BLaER1 treated with 17β-estradiol and CSF1 and Interleukin-3, amounts not matched to agents 10 nM and 100 nM (cell line): ENCODE data around the gene PKDCC.
"Not testable (repeated sequence)": the region's sequence is repeated elsewhere in the genome, so short reads cannot be mapped to it uniquely, and the experiment has no call there.

ENCODE experiments used
- H3K27ac ChIP-seq, 11 experiments: shearing (Covaris generic); formaldehyde crosslinking; 2 replicates each; pipeline ENCODE4 v1.8.1; 2022
- H3K27me3 ChIP-seq, 11 experiments: shearing (Covaris generic); formaldehyde crosslinking; 2 replicates each; pipeline ENCODE4 v1.8.1; 2022
- H3K36me3 ChIP-seq, 11 experiments: shearing (Covaris generic); formaldehyde crosslinking; 2 replicates each; pipeline ENCODE4 v1.8.1; 2022
- H3K4me1 ChIP-seq, 10 experiments: shearing (Covaris generic); formaldehyde crosslinking; 2 replicates each; pipeline ENCODE4 v1.8.1; 2022
- H3K4me2 ChIP-seq, 11 experiments: shearing (Covaris generic); formaldehyde crosslinking; 2 replicates each; pipeline ENCODE4 v1.8.1; 2022
- H3K4me3 ChIP-seq, 10 experiments: shearing (Covaris generic); formaldehyde crosslinking; 2 replicates each; pipeline ENCODE4 v1.8.1; 2022
- H3K9ac ChIP-seq, 11 experiments: shearing (Covaris generic); formaldehyde crosslinking; 2 replicates each; pipeline ENCODE4 v1.8.1; 2022
- H3K9me3 ChIP-seq, 11 experiments: shearing (Covaris generic); formaldehyde crosslinking; replicated peaks in 1 of 11; 2 replicates each; pipeline ENCODE4 v1.8.1; 2022
- H4K20me1 ChIP-seq, 11 experiments: shearing (Covaris generic); formaldehyde crosslinking; 2 replicates each; pipeline ENCODE4 v1.8.1; 2022
- Cebpa-rat ChIP-seq, 11 experiments: shearing (Covaris generic); IDR thresholded peaks; 2 replicates each; pipeline ENCODE4 v1.8.1; 2022

The PKDCC gene

DNA sequence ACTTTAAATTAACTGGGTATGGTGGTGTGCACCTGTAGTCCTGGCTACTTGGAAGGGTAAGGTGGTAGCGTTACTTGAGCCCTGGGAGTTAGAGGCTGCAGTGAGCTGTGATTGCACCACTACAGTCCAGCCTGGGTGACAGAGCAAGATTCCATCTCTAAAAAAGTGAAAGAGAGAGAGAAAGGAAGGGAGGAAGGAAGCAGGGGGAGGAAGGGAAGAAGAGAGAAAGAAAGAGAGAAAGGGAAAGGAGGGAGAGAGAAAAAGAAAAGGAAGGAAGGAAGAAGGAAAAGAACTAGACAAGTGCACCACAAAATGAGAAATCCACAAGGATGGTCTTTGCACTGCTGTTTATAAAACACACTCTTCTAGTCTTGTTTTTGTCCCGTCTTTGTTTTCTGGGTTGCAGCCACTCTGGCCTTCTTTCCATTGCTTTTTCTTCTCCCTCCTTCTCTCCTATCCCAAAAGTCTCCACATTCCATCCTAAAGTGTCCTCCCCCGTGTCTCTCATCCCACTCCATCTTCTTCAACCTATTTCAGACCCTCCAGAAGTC is 32.0 kb downstream of the PKDCC start:
- no peak overlapping the region for H3K4me2 ChIP-seq

DNA sequence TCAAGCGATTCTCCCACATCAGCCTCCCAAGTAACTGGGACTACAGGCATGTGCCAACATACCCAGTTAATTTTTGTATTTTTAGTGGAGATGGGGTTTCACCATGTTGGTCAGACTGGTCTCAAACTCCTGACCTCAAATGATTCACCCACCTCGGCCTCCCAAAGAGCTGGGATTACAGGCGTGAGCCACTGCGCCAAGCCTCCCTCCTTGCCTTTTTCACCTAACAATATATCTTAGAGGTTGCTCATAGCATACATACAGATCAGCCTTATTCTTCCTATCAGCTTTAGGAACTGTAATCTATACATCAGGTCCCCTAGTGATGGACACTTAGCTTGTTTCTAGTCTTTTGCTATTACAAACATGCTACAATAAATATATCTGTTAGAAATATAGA is 33.3 kb downstream of the PKDCC start:
- H3K36me3 ChIP-seq, H3K27ac ChIP-seq, H3K9ac ChIP-seq, H3K9me3 ChIP-seq, H3K4me2 ChIP-seq, H3K4me3 ChIP-seq, H3K27me3 ChIP-seq, H4K20me1 ChIP-seq: not testable (repeated sequence)
- H3K4me1 ChIP-seq = peaks cover 0 to 24% (median 20%) of the 10 kb centered on the region in 10 experiments; a peak in 16 of 20 replicates

More for the DNA sequence above, 32.0 kb downstream of the PKDCC start:
- Histone ChIP-seq H3K9me3 (peaks cover 0 to 6% (median 0%) of the 10 kb centered on the region in 11 experiments; a peak in 3 of 22 replicates), H3K9ac (no peak overlapping the region), H3K4me3 (no peak overlapping the region), H3K36me3 (no peaks in the 10 kb centered on the region), H3K27me3 (no peaks in the 10 kb centered on the region), H3K4me1 (peaks cover under 1 to 37% (median 29%) of the 10 kb centered on the region in 10 experiments; a peak in 17 of 20 replicates), H3K27ac (no peak overlapping the region), H4K20me1 (no peaks in the 10 kb centered on the region)
- TF ChIP-seq Cebpa-rat (IDR thresholded peaks at IDR 0.05) = no peak

GRCh38 chr2:42082016-42082415 is 34.2 kb downstream of the PKDCC start:
- H4K20me1 ChIP-seq = no peaks in the 10 kb centered on the region
- H3K27me3 ChIP-seq = no peaks in the 10 kb centered on the region

GRCh38 chr2:42084231-42084671 is 36.4 kb downstream of the PKDCC start:
- Histone ChIP-seq H3K4me2 (peak overlapping the region in 4 of 11 experiments; percentile 14 to 45 (median 29); a peak in 3 of 22 replicates), H3K27me3 (no peaks in the 10 kb centered on the region), H3K9ac (no peak overlapping the region), H3K4me3 (no peak overlapping the region), H3K9me3 (no peaks in the 10 kb centered on the region), H3K36me3 (no peaks in the 10 kb centered on the region), H3K27ac (no peak overlapping the region), H4K20me1 (no peaks in the 10 kb centered on the region), H3K4me1 (peaks cover 0 to 7% (median 2%) of the 10 kb centered on the region in 10 experiments; a peak in 3 of 20 replicates)
- TF ChIP-seq Cebpa-rat (IDR thresholded peaks at IDR 0.05) = no peak

More at GRCh38 chr2:42082016-42082415, 34.2 kb downstream of the PKDCC start:
- H3K4me2 ChIP-seq = no peak overlapping the region
- H3K9ac ChIP-seq = no peak overlapping the region
- H3K4me1 ChIP-seq = peaks cover 0 to 15% (median 11%) of the 10 kb centered on the region in 10 experiments; a peak in 16 of 20 replicates
- H3K9me3 ChIP-seq = no peaks in the 10 kb centered on the region
- no peaks in the 10 kb centered on the region for H3K36me3 ChIP-seq
- no peak overlapping the region for H3K27ac ChIP-seq
- TF ChIP-seq Cebpa-rat (IDR thresholded peaks at IDR 0.05) = no peak
- H3K4me3 ChIP-seq = no peak overlapping the region

DNA sequence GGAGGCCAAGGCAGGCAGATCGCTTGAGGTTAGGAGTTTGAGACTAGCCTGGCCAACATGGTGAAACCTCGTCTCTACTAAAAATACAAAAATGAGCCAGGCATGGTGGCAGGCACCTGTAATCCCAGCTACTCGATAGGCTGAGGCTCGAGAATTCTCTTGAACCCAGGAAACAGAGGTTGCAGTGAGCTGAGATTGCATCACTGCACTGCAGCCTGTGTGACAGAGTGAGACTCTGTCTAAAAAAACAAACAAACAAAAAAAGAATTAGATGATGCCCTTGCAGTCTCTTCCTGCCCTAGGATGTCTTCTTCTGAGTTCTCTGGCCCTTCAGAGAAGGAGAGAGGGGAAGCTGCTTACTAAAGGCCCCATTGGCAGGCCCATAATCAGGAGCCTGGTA is 37.2 kb downstream of the PKDCC start:
- not testable (repeated sequence) for H3K4me1 ChIP-seq, H3K27ac ChIP-seq
- H3K4me2 ChIP-seq = peak overlapping the region in 2 of 11 experiments; percentile 1 to 4; a peak in 2 of 22 replicates

DNA sequence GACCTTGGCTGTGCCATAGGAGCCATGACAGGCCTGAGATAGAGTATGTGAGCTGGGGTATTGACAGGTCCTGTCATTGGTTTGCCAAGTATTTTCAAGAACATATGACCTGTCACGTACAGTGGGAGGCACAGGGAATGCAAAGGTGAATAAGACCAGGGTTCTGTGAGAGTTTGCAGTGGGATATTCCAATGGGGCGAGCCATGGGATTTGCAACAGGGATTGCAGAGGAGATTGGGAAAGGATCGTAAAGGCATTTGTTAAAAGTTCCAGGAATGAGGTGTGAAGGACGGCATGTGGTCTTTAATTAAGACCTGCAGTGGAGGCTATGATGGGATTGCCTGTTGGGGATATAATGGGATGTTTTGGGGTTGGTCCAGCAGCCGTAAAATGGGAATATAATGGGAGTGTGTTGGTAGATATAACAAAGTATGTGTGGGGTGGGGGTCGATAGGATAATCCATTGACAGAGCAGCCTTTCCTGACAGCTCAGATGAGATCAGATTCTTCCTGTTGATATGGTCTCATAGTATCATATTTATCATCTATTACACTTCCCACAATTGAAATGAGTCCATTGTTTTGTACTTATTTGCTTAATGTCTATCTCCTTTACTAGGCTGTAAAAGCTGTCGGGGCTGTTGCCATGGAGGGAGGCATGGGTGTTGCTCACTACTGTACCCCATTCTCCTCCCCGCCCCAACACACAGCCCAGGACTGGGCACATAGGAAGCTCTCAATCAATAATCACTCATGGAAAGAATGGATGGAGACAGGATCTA is 38.1 kb downstream of the PKDCC start:
- H3K36me3 ChIP-seq = no peaks in the 10 kb centered on the region
- H3K9ac ChIP-seq = no peak overlapping the region
- H3K9me3 ChIP-seq = no peaks in the 10 kb centered on the region
- H4K20me1 ChIP-seq = no peaks in the 10 kb centered on the region
- no peak overlapping the region for H3K4me3 ChIP-seq
- peaks cover 0 to 7% (median 2%) of the 10 kb centered on the region in 10 experiments; a peak in 3 of 20 replicates for H3K4me1 ChIP-seq
- H3K4me2 ChIP-seq = no peak overlapping the region; a peak in 1 of 22 replicates
- H3K27ac ChIP-seq = no peak overlapping the region
- H3K27me3 ChIP-seq = no peaks in the 10 kb centered on the region
- no peak for TF ChIP-seq Cebpa-rat (IDR thresholded peaks at IDR 0.05)

More for the DNA sequence above, 37.2 kb downstream of the PKDCC start:
- not testable (repeated sequence) for H4K20me1 ChIP-seq, H3K27me3 ChIP-seq, H3K9me3 ChIP-seq, H3K9ac ChIP-seq, H3K36me3 ChIP-seq, H3K4me3 ChIP-seq

DNA sequence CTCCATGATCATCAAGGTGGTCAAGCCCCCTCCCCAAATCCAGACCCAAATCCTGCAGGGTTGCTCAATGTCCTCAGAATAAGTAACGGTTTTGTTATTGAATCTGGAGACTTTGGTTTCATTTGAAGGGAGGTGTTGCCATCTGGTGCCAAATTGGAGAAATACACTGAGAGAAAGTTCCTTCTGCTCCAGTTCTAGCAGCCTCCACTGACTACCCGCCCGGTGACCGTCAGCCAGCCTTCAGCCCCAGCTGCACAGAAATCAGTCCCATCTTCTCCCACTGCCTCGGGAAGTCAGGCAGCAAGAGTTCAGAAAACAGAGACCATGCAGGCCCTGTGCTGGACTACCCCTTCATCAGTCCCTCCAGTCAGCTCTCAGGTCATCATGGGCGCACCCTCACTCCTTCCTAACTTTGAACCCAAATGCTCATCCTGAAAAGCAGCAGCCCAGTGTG is 38.7 kb downstream of the PKDCC start:
- H4K20me1 ChIP-seq = no peaks in the 10 kb centered on the region
- H3K36me3 ChIP-seq = no peaks in the 10 kb centered on the region
- H3K4me2 ChIP-seq = no peak overlapping the region
- H3K4me1 ChIP-seq = peaks cover 0 to 7% (median 3%) of the 10 kb centered on the region in 10 experiments; a peak in 6 of 20 replicates
- 0 out of 22 replicates have a peak, but pooled peaks of 1 of the 11 experiments have one; percentile 32 for TF ChIP-seq Cebpa-rat (IDR thresholded peaks at IDR 0.05)
- no peaks in the 10 kb centered on the region for H3K27me3 ChIP-seq
- H3K9me3 ChIP-seq = no peaks in the 10 kb centered on the region
- H3K27ac ChIP-seq = no peak overlapping the region
- H3K9ac ChIP-seq = no peak overlapping the region
- H3K4me3 ChIP-seq = no peak overlapping the region

DNA sequence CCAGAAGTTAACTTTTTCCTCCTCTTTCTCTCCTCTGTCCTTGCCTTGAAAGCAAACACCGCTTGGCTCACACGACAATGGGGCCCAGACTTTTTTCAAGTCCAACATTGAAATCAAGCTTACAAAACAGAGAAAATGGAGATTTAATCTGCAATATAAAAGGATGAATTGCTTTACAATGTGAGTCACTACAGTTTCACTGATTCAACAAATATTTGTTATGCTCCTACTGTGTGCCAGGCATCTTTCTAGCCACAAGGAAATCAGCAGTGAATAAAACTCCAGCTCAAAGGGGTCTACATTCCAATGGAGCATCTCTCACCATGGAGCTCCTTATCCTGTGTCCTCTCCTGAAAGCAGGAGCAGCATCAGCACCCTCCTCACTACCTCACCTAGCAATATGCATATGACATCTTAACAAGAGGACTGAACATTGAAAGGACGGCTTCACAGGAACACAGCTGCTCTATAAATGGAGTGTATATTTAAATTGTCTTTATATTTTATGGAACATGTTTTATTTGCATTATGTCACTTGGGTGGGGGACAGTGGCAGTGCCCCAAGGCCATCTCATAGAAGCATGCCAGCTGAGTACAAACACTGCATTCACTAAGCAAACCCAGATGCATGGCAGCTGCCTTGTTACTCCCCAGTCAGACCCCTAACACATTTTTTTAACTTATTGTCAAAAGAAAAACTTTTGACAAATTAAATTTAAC is 39.5 kb downstream of the PKDCC start:
- TF ChIP-seq Cebpa-rat (IDR thresholded peaks at IDR 0.05) = no peak
- Histone ChIP-seq H3K4me1 (peaks cover 4 to 13% (median 8%) of the 10 kb centered on the region in 10 experiments; a peak in 12 of 20 replicates), H3K9ac (no peak overlapping the region), H3K27me3 (no peaks in the 10 kb centered on the region), H3K4me2 (no peak overlapping the region), H3K36me3 (no peaks in the 10 kb centered on the region), H4K20me1 (no peaks in the 10 kb centered on the region), H3K9me3 (no peaks in the 10 kb centered on the region), H3K27ac (no peak overlapping the region), H3K4me3 (no peak overlapping the region)

GRCh38 chr2:42087857-42088195 is 40.0 kb downstream of the PKDCC start:
- Histone ChIP-seq H3K4me3 (no peak overlapping the region), H3K4me1 (peaks cover 4 to 14% (median 11%) of the 10 kb centered on the region in 10 experiments; a peak in 12 of 20 replicates), H4K20me1 (no peaks in the 10 kb centered on the region), H3K4me2 (no peak overlapping the region), H3K36me3 (no peaks in the 10 kb centered on the region), H3K27ac (no peak overlapping the region), H3K9ac (no peak overlapping the region), H3K9me3 (no peaks in the 10 kb centered on the region), H3K27me3 (no peaks in the 10 kb centered on the region)
- no peak for TF ChIP-seq Cebpa-rat (IDR thresholded peaks at IDR 0.05)
